GM12864 (cell line): ENCODE data around the gene APBA1.
"Not testable (repeated sequence)": the region's sequence is repeated elsewhere in the genome, so short reads cannot be mapped to it uniquely, and the experiment has no call there.

Source experiments
- DNase-seq: peaks from one replicate; pipeline ENCODE4 v3.0.0-alpha.2; 2011; ENCODE audit warnings: low read depth
- H3K4me3 ChIP-seq: 2 replicates; pipeline ENCODE4 v1.5.1; 2011; ENCODE audit warnings: mild to moderate bottlenecking, low read depth, low read length, control low read depth
- TF ChIP-seq, protein P1 (sequence below): IDR thresholded peaks from 2 replicates; pipeline ENCODE4 v1.5.1; 2011; ENCODE audit warnings: low read depth, mild to moderate bottlenecking, moderate library complexity, low read length, control low read depth, inconsistent platforms; ENCODE audit errors: missing control alignments

APBA1 gene

DNA sequence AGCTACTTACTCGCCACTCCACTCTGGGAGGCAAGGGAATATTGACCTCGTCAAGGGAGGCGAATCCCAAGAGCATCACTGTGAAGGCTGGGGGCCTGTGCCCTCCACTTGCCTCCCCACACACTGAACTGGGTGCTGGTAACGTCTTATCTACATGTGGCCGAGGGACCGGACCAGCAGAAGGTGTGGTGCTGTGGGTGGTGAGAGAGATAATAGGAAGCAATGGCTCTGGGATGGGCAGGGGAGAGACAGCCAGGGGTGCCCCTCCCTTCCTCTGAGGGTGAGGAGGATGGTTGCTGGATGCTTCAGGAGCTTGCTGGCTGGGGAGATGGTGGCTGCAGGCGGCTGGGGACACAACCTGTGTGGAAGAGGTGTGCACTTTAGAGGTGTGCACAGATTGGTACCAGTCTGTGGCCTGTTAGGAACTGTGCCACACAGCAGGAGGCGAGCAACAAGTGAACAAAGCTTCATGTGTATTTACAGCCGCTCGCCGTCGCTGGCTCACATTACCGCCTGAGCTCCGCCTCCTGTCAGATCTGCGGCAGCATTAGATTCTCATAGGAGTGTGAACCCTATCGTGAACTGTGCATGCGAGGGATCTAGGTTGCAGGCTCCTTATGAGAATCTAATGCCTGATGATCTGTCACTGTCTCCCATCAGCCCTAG, 246.9 kb downstream of the APBA1 start:
- no peak overlapping the region for H3K4me3 ChIP-seq
- TF ChIP-seq, protein P1, sequence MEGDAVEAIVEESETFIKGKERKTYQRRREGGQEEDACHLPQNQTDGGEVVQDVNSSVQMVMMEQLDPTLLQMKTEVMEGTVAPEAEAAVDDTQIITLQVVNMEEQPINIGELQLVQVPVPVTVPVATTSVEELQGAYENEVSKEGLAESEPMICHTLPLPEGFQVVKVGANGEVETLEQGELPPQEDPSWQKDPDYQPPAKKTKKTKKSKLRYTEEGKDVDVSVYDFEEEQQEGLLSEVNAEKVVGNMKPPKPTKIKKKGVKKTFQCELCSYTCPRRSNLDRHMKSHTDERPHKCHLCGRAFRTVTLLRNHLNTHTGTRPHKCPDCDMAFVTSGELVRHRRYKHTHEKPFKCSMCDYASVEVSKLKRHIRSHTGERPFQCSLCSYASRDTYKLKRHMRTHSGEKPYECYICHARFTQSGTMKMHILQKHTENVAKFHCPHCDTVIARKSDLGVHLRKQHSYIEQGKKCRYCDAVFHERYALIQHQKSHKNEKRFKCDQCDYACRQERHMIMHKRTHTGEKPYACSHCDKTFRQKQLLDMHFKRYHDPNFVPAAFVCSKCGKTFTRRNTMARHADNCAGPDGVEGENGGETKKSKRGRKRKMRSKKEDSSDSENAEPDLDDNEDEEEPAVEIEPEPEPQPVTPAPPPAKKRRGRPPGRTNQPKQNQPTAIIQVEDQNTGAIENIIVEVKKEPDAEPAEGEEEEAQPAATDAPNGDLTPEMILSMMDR = no peak
- no peak for DNase-seq

DNA sequence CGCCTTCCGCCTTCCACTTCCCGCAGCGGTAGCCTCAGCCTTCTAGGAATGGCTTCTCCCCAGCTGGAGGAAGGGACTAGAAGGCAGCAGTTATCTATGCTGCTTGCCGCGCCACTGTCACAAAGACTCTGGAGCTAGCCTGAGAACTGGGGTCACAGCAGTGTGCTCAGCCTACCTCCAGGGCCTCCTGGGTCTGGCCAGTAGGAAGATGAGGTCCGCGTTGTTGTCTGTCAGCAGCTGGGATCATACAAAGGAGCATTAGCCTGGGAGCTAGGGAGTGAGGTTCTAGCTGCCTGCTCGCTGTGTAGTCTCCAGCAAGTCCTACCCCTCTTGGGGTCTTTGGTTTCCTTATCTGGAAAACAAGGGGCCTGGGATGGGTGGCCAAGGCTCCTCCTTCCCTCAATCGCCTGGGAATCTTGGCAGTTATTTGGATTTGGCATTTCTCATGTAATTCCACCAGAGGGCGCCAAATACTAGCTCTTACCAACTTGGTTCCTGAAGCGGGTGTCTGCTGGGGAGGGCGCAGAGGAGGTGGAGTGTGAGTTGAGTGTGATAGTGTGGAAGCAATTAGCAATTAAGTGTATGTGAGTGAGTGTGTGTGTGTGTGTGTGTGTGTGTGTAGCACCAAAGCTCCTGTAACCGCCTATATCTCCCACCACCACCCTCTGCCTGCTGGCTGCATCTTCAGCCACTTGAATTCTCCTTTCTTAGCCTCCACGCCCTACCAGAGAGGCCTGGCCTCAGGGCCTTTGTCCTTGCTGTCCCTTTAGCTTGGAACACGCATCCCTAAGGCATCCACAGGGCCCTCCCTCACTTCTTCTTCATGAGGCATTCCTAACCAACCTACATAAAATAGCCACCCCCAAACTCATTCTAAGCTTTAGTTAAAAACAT, 250.0 kb downstream of the APBA1 start:
- no peak for DNase-seq
- TF ChIP-seq, protein P1 = peak; percentile 77
- no peak overlapping the region for H3K4me3 ChIP-seq

DNA sequence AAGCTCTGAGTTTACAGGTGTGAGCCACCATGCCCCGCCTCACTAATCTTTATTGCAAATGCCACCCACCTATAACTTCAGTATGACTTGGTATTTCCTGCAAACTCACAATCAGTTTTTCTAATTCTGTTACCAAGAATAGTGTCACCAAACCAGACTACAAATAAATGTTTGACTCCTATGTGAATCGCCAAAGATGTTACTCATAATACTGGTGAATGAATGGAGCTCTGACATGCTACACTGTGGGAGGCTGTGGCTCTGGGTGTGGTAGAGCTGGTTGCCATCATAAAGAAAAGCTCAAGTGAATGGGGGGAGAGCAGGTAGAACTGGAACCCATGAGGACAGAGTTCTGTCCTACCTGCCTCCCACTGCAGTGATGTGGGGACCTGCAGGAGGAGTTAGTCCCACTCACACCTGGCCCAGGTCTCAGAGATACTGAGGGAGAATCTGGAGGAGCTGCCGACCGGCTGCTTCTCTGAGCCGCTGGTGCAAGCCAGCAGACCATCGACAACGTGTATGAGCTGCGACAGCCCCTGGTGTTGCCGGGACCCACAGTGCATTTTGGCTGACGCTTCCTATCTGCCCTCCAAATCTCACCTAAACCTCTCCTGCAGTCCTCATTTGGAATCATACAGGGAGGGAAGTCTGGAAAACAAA, 251.4 kb downstream of the APBA1 start:
- DNase-seq = no peak
- H3K4me3 ChIP-seq = no peak overlapping the region
- TF ChIP-seq, protein P1 = no peak

DNA sequence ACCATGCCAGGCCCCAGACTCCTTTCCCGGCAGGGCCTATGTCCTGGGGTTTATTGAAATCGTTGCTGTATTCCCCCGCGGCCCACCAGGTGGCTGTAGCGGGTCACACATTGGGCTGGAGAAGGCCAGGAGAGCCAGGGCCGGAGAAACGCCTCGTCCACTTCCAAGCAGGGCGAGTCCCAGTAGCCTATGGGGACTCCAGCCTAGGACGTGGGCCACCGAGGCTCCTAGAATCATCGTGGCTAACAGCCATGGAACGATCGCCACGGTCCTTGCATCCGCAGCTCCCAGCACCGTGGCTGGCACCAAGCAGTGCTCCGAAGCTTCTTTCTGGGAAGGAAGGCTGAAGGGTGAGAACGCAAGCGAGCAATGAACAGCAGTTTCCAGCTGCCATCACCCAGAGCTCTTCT, 259.4 kb downstream of the APBA1 start:
- TF ChIP-seq, protein P1 = peak; percentile 54
- no peak overlapping the region for H3K4me3 ChIP-seq
- no peak for DNase-seq

DNA sequence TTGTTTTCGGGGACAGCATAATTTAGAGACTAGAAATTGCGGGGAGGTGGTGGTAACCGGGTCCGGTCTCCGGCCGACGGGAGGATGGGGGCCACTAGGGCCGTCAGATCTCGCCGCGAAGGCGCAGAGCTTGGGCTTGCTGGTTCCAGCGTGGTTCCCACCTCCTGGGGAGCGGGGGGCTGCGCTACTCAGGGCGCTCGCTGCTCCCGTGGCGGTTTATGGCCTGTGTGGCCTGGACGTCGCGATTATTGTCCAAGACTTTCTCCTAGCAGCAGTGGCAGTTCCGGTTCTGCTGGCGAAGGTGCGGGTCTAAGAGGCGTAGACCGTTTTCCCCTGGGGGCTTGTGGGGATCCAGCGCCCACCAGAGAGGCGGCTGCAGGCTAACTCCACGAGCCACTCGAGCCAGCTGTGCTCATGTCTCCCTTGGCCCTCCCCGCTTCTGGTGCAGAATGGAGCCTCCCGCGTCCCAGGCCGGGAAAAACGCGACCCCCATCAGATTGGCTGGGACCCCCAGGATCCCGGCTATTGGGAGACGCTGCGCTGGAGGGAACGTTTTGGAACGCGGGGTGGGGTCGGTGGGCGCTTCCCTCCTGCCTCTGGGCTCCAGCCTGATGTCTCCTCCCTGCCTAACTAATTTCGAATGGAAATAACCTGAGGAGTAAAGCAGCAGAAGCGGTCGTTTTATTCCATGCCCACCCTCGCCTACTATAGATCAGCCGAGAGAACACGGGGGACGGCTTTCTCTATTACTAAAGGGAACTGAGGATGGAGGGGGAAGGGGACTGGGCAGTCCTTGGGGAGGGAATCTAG, 260.0 kb downstream of the APBA1 start:
- no peak overlapping the region for H3K4me3 ChIP-seq
- DNase-seq = no peak
- TF ChIP-seq, protein P1 = no peak

DNA sequence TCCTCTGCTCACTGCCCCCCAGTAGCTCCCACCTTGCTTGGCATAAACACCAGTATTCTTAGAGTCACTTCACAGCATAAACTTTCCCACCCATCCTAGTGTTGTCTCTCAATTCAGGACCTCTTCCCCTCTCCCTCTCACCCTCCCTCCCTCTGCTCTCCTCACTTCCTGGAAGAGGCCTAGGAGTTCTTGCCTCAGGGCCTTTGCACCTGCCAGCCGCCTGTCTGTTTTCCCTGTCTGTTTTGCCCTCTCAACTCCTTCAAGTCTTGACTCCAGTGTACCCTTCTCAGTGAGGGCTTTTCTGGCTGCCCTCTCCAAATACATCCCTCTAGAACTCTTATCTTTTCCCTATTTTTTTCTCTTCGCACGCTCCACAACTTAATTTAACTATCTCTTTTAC, 260.9 kb downstream of the APBA1 start:
- TF ChIP-seq, protein P1 = no peak
- H3K4me3 ChIP-seq = no peak overlapping the region
- no peak for DNase-seq

DNA sequence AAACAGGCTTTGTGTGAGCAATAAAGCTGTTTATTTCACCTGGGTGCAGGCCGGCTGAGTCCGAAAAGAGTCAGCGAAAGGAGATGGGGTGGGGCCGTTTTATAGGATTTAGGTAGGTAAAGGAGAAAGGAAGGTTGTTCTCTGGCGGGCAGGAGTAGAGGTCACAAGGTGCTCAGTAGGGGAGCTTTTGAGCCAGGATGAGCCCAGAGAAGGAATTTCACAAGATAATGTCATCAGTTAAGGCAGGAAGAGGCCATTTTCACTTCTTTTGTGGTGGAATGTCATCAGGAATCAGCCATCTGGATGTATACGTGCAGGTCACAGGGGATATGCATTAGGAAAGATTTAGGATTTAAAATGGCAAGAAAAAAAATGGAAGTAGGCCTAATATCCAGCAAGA, 262.2 kb downstream of the APBA1 start:
- not testable (repeated sequence) for H3K4me3 ChIP-seq, DNase-seq
